ENCODE measurements around the gene FAM168B.
A peak's percentile ranks its signal among the peaks of the same experiment; 100 is the strongest.

The FAM168B gene

DNA sequence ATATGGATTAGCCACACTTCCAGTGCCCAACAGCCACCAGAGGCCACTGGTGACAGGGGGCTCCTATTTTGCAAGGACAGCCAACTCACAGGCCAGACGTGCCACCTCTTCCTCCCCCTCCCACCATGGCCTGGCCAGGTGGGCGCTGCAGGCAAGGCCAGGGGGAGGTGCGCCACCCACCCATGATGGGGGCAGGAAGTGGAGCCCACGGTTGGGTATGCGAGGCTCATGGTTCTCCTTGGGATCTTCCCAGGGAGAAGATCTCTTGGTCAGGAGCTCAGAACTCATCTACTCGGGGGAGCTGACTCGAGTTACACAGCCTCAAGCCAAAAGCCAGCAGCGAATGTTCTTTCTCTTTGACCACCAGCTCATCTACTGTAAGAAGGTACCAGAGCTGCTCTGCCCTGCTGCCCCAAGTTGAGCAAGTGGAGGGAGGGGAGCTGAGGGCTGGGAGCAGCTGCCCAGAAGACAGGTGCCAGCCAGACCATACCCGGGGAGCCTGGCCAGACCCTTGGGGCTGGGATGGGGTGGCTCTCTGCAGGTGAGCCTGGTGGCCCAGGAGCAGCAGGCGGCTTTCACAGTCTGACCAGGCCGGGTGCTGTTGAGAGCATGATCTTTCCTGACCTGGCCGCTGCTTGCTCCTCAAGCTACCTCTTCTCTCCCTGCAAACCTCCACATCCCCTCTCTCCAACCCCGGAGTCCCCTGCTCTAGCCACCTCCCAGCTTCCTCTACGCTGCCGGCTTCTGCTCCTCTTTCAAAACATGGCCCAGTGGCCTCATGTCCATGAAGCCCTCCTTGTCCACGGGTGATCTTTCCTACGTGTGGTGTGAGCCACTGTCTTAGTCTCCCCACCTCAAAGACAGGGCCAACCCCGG is 49.8 kb downstream of the FAM168B start:
- DNase-seq (ENCODE audit: low read depth, low spot score), result no peak
- H3K4me3 ChIP-seq (ENCODE audit: low read length), result no peak overlapping the region

DNA sequence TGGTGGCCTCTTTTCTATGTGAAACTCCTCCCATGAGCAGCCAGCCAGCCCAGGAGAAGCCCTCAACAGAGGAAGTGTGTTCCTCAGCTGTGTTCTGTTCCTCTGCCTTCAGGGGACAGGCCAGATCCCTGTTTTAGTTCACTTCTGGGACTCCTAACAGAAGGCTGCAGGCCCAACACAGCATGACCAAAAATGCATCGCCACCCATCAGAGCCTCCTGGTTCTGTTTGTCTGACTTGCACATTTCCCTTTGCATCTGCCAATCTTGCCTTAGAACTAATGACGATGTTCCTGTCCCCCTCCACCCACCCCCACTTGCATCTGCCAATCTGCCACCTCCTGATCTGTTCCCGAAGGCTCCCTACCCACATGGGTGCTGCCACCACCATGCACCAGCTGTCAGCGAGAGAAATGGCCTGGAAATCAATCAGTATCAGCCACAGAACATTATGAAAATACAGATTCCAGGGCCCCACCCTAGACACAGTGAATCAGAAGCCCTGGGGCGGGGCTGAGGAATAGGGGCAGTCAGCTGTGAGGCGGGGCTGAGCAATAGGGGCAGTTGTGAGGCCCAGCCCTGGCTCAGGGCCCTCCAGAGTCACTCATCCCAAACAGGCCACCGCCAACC is 51.0 kb downstream of the FAM168B start:
- peak; percentile 41 for DNase-seq (ENCODE audit: low read depth, low spot score)
- H3K4me3 ChIP-seq (ENCODE audit: low read length), result peak overlapping the region; percentile 52

DNA sequence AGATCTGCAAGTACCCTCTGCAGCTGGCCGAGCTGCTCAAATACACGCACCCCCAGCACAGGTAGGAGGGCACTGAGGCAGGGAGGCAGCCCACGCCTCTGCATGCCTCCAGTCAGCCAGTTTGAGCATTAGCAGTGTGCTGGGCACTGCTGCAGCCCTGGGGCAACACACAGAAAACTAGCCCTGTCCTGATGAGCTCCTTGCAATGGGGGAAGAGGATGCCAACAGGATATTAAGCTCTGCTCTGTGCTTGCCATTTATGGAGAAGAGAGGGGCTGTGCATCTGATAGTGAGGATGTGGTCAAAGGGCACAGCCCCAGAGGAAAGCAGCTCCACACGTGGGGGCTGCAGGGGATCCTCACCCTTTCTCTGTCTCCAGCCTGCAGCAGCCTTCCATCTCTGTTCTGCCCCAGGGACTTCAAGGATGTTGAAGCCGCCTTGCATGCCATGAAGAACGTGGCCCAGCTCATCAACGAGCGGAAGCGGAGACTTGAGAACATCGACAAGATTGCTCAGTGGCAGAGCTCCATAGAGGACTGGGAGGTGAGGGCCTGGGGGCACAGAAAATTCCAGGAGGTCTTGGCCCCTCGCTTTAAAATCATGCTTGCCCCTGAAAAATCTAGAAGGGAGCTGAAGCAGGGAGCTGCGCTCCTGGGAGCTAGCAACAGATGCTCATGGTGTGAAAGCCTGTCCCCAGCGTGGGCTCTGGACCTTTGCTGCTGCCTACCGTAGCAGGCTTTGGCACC is 51.7 kb downstream of the FAM168B start:
- H3K4me3 ChIP-seq (ENCODE audit: low read length), result peak overlapping the region; percentile 52
- DNase-seq (ENCODE audit: low read depth, low spot score), result peak; percentile 84

DNA sequence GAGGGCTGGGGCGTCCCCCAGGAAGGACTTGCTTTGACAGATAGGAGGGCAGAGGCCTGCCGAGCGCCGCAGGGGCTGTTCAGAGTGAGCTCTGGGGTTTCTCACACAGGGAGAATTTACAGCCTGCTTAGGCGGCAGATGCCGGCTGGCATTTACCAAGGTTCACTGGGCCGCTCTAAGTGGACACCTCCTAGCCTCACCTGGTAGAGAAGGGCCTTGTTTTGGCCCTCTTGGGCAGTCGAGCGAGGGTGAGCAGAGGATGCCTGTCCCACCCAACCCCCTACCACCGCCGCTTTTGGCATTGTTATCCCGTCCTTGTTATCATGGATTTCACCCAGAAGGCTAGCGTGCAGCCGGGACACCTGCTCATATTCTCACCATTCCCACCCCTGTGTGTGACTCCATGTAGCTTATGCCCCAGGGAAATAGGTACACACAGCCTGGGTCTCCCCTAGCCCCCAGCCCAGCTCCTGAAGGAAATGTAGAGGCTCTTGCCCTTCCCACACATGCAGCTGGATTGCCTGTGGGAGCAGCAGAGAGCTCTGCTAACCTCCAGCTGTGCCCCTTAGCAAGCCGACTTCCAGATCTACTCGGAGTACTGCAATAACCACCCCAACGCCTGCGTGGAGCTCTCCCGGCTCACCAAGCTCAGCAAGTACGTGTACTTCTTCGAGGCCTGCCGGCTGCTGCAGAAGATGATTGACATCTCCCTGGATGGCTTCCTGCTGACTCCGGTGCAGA is 52.4 kb downstream of the FAM168B start:
- peak overlapping the region; percentile 52 for H3K4me3 ChIP-seq (ENCODE audit: low read length)
- DNase-seq (ENCODE audit: low read depth, low spot score), result peak; percentile 68

DNA sequence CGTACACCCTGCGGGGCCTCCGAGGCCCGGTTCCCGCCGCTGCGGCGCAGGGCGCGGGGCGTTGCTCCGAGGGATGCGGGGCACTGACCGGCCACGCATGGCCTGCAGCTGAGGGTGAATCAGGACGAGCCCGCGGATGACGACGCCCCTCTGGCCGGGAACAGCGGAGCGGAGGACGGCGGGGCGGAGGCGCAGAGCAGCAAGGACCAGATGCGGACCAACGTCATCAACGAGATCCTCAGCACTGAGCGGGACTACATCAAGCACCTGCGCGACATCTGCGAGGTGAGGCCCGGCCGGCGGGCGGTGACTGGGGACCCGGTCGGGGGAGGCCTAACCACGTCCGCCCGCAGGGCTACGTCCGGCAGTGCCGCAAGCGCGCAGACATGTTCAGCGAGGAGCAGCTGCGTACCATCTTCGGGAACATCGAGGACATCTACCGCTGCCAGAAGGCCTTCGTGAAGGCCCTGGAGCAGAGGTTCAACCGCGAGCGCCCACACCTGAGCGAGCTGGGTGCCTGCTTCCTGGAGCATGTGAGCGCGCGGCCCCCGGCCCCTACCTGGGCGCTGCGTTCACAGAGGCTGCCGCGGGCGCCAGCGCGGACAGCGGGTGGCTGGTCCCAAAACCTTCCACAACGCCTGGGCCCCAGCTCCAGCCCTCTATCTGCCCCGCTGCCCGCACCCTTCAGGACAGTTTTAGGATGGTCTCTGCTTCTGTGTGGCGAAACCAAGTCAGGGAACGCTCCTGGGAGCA is 53.2 kb downstream of the FAM168B start:
- H3K4me3 ChIP-seq (ENCODE audit: low read length), result no peak overlapping the region
- DNase-seq (ENCODE audit: low read depth, low spot score), result no peak

DNA sequence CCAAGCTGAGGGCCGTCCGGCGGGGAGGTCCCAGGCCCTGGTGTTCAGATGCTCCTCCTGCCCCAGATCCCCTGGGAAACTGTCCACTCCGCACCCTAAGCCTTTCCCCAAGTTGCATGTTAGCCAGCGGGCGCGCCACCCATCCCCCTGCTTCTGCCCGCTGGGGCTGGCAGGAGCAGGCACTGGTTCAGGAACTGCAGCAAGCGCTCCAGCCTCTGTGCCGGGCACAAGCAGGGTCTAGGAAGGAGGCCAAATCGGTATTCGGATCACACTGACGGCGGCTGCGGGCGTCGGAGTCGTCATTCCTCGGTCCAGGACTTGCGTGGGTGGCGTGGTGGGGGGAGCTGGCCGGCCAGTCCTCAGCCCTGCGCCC is 53.7 kb downstream of the FAM168B start:
- H3K4me3 ChIP-seq (ENCODE audit: low read length), result no peak overlapping the region
- no peak for DNase-seq (ENCODE audit: low read depth, low spot score)

DNA sequence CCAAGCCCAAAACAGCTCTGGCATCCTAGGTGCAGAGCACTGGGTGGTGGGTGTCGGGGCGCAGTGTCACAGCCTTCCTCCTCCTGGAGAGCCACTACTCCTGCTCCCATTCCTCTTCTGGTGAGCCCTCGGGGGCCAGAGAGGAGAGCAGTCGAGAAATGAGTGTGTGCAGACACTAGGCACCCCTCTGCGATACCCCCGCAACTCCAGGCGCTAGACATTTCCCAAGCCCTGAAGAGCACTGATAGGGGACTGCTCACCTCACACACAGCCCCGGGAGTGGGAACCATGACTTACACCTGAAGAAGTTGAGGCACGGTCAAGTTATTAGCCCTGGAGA is 54.2 kb downstream of the FAM168B start:
- no peak overlapping the region for H3K4me3 ChIP-seq (ENCODE audit: low read length)

DNA sequence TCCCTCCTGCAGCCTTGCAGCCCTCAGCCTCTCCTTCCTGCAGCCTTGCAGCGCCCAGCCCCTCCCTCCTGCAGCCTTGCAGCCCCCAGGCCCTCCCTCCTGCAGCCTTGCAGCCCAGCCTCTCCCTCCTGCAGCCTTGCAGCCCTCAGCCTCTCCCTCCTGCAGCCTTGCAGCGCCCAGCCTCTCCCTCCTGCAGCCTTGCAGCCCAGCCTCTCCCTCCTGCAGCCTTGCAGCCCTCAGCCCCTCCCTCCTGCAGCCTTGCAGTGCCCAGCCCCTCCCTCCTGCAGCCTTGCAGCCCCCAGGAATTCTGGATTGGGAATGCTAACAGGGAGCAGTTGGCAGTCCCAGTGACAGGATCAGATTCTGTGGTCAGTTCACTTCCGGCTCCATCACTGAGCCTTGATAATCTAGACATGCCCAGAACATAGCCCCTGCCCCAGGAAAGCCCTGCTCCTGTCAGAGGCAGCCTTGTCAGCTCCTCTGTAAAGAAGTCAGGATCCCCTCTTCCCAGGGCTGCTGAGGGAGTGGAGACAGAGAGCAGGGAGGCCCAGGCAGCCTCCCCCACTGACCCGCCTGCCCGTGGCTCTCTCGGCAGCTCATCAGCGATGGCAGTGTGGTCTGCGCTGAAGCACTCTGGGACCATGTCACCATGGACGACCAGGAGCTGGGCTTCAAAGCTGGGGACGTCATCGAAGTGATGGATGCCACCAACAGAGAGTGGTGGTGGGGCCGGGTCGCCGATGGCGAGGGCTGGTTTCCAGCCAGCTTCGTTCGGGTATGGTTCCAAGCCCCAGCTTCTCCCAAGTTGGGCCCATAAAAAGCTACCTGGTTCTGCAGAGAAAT is 54.8 kb downstream of the FAM168B start:
- DNase-seq (ENCODE audit: low read depth, low spot score), result no peak
- H3K4me3 ChIP-seq (ENCODE audit: low read length), result no peak overlapping the region

More for the DNA sequence above, 54.2 kb downstream of the FAM168B start:
- no peak for DNase-seq (ENCODE audit: low read depth, low spot score)

DNA sequence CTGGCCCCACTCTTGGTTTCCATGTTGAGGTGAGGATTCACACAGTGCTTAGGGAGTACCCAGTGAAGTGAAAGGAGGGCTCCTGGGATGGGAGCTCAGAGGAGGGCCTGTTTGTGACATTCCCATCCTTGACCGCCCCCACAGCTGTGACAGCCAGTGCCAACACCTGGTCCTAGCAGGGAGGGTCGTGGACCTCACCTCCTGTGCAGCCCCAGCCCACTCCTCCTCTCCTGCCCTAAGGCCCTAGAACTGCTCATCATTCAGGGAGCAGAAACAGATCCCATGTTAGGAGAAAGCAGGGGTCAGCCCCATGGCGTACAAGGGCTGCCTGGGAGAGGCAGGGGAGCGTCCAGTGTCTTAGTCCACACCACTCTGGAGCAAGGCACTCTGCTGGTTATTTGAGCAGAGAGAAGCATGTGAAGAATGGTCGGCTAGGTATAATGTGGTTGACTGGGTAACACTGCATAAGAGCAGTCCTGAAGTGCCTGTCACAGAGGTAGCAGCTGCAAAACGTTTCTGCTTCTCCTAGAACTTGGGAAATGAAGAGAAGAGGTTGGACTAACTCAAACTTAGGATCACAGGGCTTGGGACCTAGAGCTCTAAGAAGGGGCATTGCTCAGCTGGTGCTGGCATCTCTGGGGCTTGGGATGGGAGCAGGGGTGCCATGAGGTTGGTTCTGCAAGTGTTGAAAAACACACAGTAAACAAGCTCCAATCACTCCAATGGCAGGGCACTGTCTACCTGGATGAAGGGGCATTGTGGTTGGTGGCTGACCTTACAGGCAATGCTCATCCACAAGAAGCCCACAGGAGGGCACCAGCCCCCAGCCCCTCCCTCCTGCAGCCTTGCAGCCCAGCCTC is 55.6 kb downstream of the FAM168B start:
- no peak overlapping the region for H3K4me3 ChIP-seq (ENCODE audit: low read length)
- no peak for DNase-seq (ENCODE audit: low read depth, low spot score)

DNA sequence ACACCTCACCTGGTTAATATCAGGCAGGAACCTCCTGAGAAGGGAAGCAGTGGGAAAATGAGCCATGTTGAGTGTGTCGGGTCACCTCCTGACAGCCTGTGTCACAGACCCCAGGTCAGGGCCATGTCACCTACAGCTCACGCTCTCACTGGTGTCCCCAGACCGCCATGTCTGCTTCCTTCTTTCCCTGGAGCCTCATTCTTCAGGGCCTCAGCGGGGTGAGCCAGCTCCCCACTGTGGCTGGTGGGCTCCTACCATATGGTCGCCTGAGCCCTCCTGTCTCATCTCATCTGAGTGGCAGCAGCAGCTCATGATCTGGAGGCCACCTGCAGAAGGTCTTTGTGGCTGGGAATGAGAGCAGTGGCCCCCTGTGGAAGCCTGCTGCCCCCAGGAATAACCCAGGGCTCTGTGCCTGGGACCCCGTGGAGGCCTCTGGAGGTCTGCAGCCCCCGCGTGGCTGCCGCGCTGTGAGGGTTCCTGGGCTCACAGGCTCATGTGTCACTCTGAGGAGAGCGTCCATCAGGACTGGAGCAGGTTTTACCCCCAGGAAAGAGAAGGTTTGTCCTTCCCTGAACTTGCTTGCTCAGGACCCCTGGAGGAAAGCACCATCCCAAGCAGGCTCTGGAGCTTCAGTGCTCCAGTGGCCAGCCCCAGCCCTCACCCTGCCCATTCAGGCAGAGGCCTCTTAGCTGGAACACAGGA is 56.4 kb downstream of the FAM168B start:
- DNase-seq (ENCODE audit: low read depth, low spot score), result no peak
- no peak overlapping the region for H3K4me3 ChIP-seq (ENCODE audit: low read length)

DNA sequence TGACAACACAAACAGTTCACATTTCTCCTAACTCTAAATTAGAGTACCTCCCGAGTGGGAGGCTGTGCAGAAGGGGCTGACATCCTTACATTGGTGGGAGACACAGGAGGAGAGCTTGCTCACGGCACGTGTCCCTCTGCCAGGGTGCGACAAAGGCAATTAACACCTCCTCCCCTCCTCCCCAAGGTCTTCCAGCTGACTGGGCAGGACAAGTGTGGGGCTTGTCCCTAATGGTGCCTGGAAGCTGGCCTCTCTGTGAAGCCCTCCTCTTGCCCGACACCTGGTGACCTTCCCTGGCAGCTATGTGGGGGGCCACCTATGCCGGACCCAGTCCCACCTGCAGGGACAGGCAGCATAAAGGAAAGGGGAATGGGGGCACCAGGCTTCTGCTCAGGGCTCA is 57.0 kb downstream of the FAM168B start:
- no peak for DNase-seq (ENCODE audit: low read depth, low spot score)
- H3K4me3 ChIP-seq (ENCODE audit: low read length), result no peak overlapping the region

DNA sequence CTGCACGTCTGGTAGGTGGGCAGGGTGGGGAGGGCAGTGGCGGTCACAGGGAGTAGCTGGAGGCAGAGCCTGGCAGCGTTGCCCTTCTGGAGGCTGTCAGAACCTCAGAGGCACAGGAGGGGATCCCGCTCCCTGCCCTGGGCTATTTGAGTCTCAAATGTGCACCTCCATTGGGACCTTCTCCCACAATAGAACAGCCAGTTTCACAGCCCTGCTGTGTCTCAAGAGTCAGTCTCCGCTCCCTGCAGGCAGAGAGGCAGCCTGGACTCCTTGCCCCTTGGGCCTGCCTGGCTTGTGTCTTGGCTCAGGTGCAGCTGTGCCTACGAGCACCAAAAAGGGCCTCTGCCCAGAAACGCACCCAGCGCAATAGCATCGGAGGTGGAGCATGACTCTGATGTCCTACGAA is 57.4 kb downstream of the FAM168B start:
- H3K4me3 ChIP-seq (ENCODE audit: low read length), result no peak overlapping the region
- DNase-seq (ENCODE audit: low read depth, low spot score), result no peak

DNA sequence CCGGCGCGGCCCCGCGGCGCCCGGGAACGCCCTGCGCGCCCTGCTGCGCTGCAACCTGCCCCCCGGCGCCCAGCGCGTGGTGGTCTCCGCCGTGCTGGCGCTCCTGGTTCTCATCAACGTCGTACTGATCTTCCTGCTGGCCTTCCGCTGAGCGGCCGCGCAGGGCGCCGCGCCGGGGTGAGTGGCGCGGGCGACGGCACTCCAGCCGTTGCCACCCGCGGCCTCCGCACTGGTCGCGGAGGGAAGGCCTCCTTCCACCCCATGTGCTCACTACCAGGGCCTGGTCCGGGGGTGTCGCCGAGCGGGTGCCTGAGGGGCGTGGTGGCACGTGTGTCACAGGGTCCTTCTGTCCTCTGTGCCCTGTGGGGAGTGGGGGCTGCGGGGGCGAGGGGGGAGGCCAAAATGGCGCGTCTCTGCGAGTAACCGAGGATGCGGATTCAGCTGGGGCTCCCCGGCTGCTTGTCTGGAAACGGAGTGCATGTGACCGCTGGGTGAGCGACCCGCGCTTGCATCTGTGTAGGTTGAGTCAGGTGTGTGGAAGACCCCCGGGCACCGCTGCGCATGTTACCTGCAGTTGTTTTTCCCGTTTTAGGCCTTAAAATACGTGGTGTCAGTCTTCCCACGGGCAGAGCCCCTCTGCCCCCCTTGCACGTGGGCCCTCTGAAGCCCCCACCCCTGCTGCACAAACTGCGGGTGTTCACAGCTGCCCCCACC is 58.0 kb downstream of the FAM168B start:
- no peak for DNase-seq (ENCODE audit: low read depth, low spot score)
- no peak overlapping the region for H3K4me3 ChIP-seq (ENCODE audit: low read length)

DNA sequence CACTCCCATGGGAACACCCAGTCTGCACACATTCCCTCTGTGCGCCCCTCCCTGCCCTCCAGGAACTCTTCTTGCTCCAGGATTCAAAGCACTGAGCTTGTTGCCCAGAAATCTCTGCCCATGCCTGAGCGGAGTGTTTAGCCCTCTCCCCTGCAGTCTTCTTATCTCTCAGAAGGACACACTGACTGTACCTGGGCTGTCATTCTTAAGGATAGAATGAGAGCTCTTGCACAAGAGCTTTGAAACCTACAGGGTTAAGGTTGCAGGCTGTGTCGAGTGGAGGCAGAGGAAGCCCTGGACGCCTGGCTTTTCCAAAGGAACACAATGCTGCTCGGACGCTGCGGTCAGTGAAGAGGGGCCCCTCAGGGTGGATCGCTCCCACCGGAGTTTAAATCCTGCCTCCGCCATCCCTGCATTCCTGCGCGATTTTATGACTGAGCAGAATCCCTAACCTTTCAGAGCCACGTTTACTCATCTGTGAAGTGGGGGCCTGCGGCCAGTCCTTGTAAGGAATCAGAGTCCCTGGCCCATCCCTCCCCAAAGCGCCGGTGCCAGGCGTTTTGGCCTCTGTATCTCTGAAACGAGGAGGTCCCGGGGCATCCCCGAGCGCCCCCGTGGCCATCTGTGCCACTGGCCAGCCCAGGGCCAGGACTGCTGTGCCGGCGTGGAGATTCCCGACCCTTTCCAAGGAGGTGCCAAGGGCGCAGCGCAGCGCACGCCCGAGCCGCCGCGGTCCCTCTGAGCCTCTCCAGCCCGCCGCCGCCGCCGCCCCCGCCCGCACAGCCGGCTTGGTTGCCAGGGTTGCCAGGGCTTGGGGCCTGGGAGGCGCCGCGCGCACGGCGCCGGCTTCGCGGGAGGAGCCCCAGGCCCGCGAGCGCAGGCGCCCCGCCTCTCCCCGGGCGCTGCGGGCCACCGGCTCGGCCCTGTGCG is 58.9 kb downstream of the FAM168B start:
- DNase-seq (ENCODE audit: low read depth, low spot score), result no peak
- H3K4me3 ChIP-seq (ENCODE audit: low read length), result no peak overlapping the region

DNA sequence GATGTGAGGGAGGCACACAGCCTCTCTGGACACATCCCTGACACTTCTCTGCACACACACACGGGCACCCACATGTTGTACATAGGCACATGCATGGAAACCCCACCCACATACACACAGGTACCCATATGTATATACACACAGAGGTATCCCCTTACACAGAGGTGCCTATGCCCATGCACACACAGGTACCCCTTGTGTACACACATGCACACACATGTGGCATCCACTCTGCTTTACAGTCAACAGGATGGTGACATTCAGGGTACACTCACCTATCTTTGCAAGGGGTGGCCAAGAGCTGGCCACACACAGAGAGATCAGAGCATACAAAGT is 59.5 kb downstream of the FAM168B start:
- no peak overlapping the region for H3K4me3 ChIP-seq (ENCODE audit: low read length)
- no peak for DNase-seq (ENCODE audit: low read depth, low spot score)
